WTC11 (cell line): ENCODE measurements around the gene EOGT.
A peak's percentile ranks its signal among the peaks of the same experiment; 100 is the strongest.

Experiments used
- ATF3 ChIP-seq: sonication (generic); formaldehyde crosslinking; conservative IDR thresholded peaks from 2 replicates; pipeline ENCODE4 v1.8.1; 2022; ENCODE audit warnings: mild to moderate bottlenecking, missing genetic modification reagents
- CREB1 ChIP-seq: sonication (generic); formaldehyde crosslinking; IDR thresholded peaks from 2 replicates; pipeline ENCODE4 v1.8.0; 2023; ENCODE audit warnings: mild to moderate bottlenecking, missing genetic modification reagents
- CTCF ChIP-seq: fragments of 200-600 bp; IDR thresholded peaks from 2 replicates; pipeline ENCODE4 v1.8.0; 2022; ENCODE audit warnings: antibody characterized with exemption
- ELF4 ChIP-seq: sonication (generic); formaldehyde crosslinking; IDR thresholded peaks from 2 replicates; pipeline ENCODE4 v1.8.1; 2022; ENCODE audit warnings: low read depth, mild to moderate bottlenecking, moderate library complexity, missing genetic modification reagents
- RELA ChIP-seq: sonication (generic); formaldehyde crosslinking; IDR thresholded peaks from 2 replicates; pipeline ENCODE4 v1.8.1; 2022; ENCODE audit warnings: missing genetic modification reagents, mild to moderate bottlenecking, borderline replicate concordance
- USF1 ChIP-seq: sonication (generic); formaldehyde crosslinking; IDR thresholded peaks from 2 replicates; pipeline ENCODE4 v1.8.0; 2022; ENCODE audit warnings: mild to moderate bottlenecking, missing genetic modification reagents
- ZBTB21 ChIP-seq: sonication (generic); formaldehyde crosslinking; IDR thresholded peaks from 2 replicates; pipeline ENCODE4 v1.8.1; 2023; ENCODE audit warnings: mild to moderate bottlenecking, missing genetic modification reagents, borderline replicate concordance
- ZNF232 ChIP-seq: sonication (generic); formaldehyde crosslinking; IDR thresholded peaks from 2 replicates; pipeline ENCODE4 v1.8.0; 2022; ENCODE audit warnings: mild to moderate bottlenecking, missing genetic modification reagents
- ZNF423 ChIP-seq: fragments of 250-450 bp; sonication (Bioruptor Pico); IDR thresholded peaks from 2 replicates; pipeline ENCODE4 v2.1.2; 2022; ENCODE audit warnings: mild to moderate bottlenecking, moderate library complexity
- TF ChIP-seq, protein P1 (sequence below): sonication (generic); formaldehyde crosslinking; IDR thresholded peaks from 2 replicates; pipeline ENCODE4 v1.8.1; 2022; ENCODE audit warnings: low read depth, mild to moderate bottlenecking, moderate library complexity, missing genetic modification reagents, borderline replicate concordance
- TF ChIP-seq, protein P2 (sequence below): sonication (generic); formaldehyde crosslinking; IDR thresholded peaks from 2 replicates; pipeline ENCODE4 v1.8.1; 2023; ENCODE audit warnings: mild to moderate bottlenecking, missing genetic modification reagents, moderate library complexity
- TF ChIP-seq, protein P3 (sequence below): fragments of 250-450 bp; sonication (Bioruptor Pico); IDR thresholded peaks from 2 replicates; pipeline ENCODE4 v2.1.2; 2022; ENCODE audit warnings: mild to moderate bottlenecking, moderate library complexity

GRCh38 chr3:69051756-69052471 lies 38.4 kb upstream of the EOGT start, which contains the start of gene TMF1:
- TF ChIP-seq, protein P1, sequence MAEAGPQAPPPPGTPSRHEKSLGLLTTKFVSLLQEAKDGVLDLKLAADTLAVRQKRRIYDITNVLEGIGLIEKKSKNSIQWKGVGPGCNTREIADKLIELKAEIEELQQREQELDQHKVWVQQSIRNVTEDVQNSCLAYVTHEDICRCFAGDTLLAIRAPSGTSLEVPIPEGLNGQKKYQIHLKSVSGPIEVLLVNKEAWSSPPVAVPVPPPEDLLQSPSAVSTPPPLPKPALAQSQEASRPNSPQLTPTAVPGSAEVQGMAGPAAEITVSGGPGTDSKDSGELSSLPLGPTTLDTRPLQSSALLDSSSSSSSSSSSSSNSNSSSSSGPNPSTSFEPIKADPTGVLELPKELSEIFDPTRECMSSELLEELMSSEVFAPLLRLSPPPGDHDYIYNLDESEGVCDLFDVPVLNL, result no peak
- TF ChIP-seq CREB1 (CRISPR knock-in tag) (0 out of 2 replicates have a peak, but pooled peaks have one; percentile 39), ZNF232 (CRISPR knock-in tag) (no peak), CTCF (no peak), ZNF423 (CRISPR knock-in tag) (no peak), ATF3 (CRISPR knock-in tag) (no peak), ELF4 (no peak), ZBTB21 (CRISPR knock-in tag) (no peak), USF1 (CRISPR knock-in tag) (no peak), RELA (CRISPR knock-in tag) (no peak)
- TF ChIP-seq, protein P2, sequence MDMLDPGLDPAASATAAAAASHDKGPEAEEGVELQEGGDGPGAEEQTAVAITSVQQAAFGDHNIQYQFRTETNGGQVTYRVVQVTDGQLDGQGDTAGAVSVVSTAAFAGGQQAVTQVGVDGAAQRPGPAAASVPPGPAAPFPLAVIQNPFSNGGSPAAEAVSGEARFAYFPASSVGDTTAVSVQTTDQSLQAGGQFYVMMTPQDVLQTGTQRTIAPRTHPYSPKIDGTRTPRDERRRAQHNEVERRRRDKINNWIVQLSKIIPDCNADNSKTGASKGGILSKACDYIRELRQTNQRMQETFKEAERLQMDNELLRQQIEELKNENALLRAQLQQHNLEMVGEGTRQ (CRISPR knock-in tag), result no peak
- TF ChIP-seq, protein P3, sequence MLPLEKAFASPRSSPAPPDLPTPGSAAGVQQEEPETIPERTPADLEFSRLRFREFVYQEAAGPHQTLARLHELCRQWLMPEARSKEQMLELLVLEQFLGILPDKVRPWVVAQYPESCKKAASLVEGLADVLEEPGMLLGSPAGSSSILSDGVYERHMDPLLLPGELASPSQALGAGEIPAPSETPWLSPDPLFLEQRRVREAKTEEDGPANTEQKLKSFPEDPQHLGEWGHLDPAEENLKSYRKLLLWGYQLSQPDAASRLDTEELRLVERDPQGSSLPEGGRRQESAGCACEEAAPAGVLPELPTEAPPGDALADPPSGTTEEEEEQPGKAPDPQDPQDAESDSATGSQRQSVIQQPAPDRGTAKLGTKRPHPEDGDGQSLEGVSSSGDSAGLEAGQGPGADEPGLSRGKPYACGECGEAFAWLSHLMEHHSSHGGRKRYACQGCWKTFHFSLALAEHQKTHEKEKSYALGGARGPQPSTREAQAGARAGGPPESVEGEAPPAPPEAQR (CRISPR knock-in tag), result no peak
